NB4 (cell line): Measurements from ENCODE around the gene ATP9B.

ENCODE experiments used
- DNase-seq: peaks from one replicate; pipeline ENCODE4 v3.0.0; 2010; ENCODE audit warnings: low read depth
- H3K4me3 ChIP-seq: one replicate; pipeline ENCODE4 v1.5.1; 2011; ENCODE audit warnings: mild to moderate bottlenecking, low read depth, low read length, moderate library complexity
- CTCF ChIP-seq: IDR thresholded peaks from one replicate; pipeline ENCODE4 v1.5.1; 2012; ENCODE audit warnings: low read depth, low read length
- MAX ChIP-seq: IDR thresholded peaks from 2 replicates; pipeline ENCODE4 v1.6.1; 2011; ENCODE audit warnings: low read depth, low read length
- MYC ChIP-seq: IDR thresholded peaks from 2 replicates; pipeline ENCODE4 v1.6.1; 2011; ENCODE audit warnings: low read depth, low read length
- POLR2A ChIP-seq: IDR thresholded peaks from 2 replicates; pipeline ENCODE4 v1.6.1; 2011; ENCODE audit warnings: mild to moderate bottlenecking; ENCODE audit not compliant: insufficient read length; ENCODE audit errors: extremely low read depth

Gene ATP9B

GRCh38 chr18:79367480-79367879 lies 298.3 kb downstream of the ATP9B start:
- no peak overlapping the region for H3K4me3 ChIP-seq
- no peak for TF ChIP-seq CTCF
- DNase-seq, result no peak

DNA sequence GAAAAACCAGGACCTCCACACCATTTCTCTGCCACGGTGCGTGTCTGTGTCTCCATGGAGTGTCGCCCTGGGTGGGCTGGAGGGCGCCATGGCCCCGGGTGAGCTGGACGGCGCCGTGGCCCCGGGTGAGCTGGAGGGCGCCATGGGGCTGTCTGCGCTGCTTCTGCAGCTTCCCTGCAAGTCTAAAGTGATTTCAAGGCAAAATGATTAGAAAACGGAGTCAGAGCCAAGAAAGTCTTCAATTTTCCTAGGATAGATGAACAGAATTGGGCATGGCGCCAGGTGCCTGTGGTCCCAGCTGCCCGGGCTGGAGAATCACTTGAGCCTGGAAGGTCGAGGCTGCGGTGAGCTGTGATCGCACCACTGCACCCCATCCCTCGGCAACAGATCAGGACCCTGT lies 298.8 kb downstream of the ATP9B start:
- TF ChIP-seq MAX (no peak), POLR2A (no peak), CTCF (no peak), MYC (no peak)
- DNase-seq, result no peak
- H3K4me3 ChIP-seq, result no peak overlapping the region

DNA sequence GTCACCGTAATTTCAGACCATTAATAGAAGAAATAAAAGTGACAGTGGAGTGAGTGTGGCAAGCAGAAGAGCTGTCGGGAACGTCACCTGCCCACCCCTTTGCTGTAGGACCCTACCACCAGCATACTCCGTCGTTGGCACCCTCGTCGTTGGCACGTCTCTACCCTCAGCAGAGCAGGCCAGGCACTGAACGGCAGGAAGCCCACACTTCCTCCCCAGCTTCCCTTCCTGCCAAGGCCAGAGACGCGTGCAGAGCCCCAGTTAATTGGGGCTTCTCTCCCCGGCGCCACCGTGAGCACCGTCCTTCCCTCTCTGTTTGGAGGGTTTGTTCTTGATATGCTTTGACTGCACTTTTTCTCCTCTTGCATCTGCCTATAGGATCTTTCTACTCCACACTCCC lies 299.5 kb downstream of the ATP9B start:
- no peak for TF ChIP-seq MYC
- DNase-seq, result no peak
- no peak overlapping the region for H3K4me3 ChIP-seq

DNA sequence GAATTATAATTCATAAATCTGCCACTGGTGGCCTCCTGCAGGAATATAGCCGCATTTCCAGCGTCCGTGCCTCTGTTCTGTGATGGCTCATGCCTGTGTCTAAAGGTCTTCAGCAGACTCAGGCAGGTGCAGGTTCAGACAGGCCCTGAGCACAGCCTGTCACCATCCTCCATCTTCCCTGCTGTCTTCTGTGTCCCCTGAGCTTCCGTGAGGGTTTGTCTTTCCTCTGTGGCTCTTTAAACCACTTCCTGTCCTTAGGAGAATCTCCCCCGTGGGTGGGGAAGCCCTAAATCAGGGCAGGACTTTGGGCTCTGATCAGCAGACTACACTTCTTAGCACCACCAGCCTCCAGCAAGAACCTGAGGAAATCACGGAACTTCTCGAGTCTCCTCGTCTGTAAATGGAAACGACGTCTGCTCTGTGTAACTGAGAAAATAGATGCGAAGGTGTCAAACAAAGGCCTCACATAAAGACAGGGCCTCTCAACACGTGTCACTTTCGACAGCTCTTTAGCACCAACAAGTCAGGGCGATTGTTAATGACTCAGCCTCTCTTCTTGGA lies 302.4 kb downstream of the ATP9B start:
- no peak for DNase-seq
- TF ChIP-seq MYC (no peak), POLR2A (no peak), MAX (no peak), CTCF (no peak)
- no peak overlapping the region for H3K4me3 ChIP-seq

DNA sequence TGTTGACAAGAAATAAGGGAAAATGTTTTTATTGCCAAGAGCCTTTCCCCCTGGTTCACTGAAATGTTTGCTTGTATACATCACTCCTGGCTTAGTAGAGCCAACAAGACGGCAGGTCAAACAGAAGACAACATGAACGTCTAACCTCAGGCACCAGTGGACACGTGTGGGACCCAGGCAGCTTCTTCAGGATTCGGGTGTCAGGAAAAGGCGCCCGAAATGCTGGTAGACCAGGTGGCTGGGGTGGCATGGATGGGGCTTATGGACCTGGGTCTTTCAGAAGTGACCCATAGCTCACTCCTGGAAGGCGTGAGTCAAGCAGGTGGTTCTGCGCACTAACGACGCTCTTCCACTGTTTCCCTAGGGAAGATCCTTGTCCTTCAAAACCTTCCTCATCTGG lies 303.3 kb downstream of the ATP9B start:
- H3K4me3 ChIP-seq, result no peak overlapping the region
- no peak for DNase-seq
- TF ChIP-seq MYC, result no peak
- no peak for TF ChIP-seq MAX
- no peak for TF ChIP-seq CTCF
- TF ChIP-seq POLR2A, result no peak

- TF ChIP-seq MYC (no peak), MAX (no peak), CTCF (no peak), POLR2A (no peak)
- no peak for DNase-seq
- no peak overlapping the region for H3K4me3 ChIP-seq
Measured at GRCh38 chr18:79372991-79373390, 303.8 kb downstream of the ATP9B start.
